CD14-positive monocyte (primary cell): ENCODE results near the gene ASTN2. TPM values are rescaled to one million over a fixed set of nuclear protein-coding genes. Genes with fewer than 3 reads are reported as not detected.

Experiments
- DNase-seq, 3 donors: peaks; one replicate each; pipeline ENCODE4 v3.0.0-alpha.2; 2011 to 2022
- H2AFZ ChIP-seq: 2 replicates; pipeline ENCODE4 v1.6.0; 2012; ENCODE audit warnings: mild to moderate bottlenecking, low read depth, low read length, inconsistent platforms; ENCODE audit not compliant: insufficient read depth, poor library complexity, severe bottlenecking
- H3K27ac ChIP-seq, 2 donors: 1 replicate in 1 of 2; 2 replicates in 1 of 2; pipeline ENCODE4 v1.5.1; 2012 to 2013; ENCODE audit warnings: low read length in 2 of 2, control low read depth in 1 of 2, inconsistent platforms in 1 of 2, low read depth in 1 of 2, mild to moderate bottlenecking in 1 of 2
- H3K27me3 ChIP-seq, 2 donors: one replicate each; pipeline versions ENCODE4 v1.6.0 to v1.6.1; 2011 to 2013; ENCODE audit warnings: low read length in 2 of 2; ENCODE audit not compliant: control insufficient read depth in 2 of 2, insufficient read depth in 2 of 2
- H3K36me3 ChIP-seq, 2 donors: replicated peaks in 1 of 2; 1 replicate in 1 of 2; 2 replicates in 1 of 2; pipeline versions ENCODE4 v1.5.1 to v1.6.1; 2012 to 2013; ENCODE audit warnings: low read length in 2 of 2, control low read depth in 1 of 2, inconsistent platforms in 1 of 2, mild to moderate bottlenecking in 1 of 2; ENCODE audit not compliant: insufficient read depth in 2 of 2, control insufficient read depth in 1 of 2
- H3K4me1 ChIP-seq, 2 donors: 1 replicate in 1 of 2; 2 replicates in 1 of 2; pipeline versions ENCODE4 v1.5.1 to v1.6.1; 2012 to 2013; ENCODE audit warnings: low read length in 2 of 2, control low read depth in 1 of 2, inconsistent platforms in 1 of 2, mild to moderate bottlenecking in 1 of 2, moderate library complexity in 1 of 2; ENCODE audit not compliant: insufficient read depth in 2 of 2, control insufficient read depth in 1 of 2
- H3K4me2 ChIP-seq: replicated peaks from 2 replicates; pipeline ENCODE3; 2012; ENCODE audit warnings: low read length, moderate library complexity, mild to moderate bottlenecking; ENCODE audit not compliant: poor library complexity, severe bottlenecking; ENCODE audit errors: extremely low read depth
- H3K4me3 ChIP-seq, 3 experiments: fragments of 200-600 bp in 1 of 3; sonication (generic) in 1 of 3; replicated peaks in 1 of 3; 1 replicate in 2 of 3; 2 replicates in 1 of 3; pipeline ENCODE4 v1.5.1; 2011 to 2013; ENCODE audit warnings: low read length in 3 of 3, mild to moderate bottlenecking in 3 of 3, control low read depth in 2 of 3, low read depth in 2 of 3, inconsistent platforms in 1 of 3, moderate library complexity in 1 of 3
- H3K79me2 ChIP-seq: 2 replicates; pipeline ENCODE4 v1.6.0; 2012; ENCODE audit warnings: mild to moderate bottlenecking, control low read depth, inconsistent platforms, low read length, moderate library complexity; ENCODE audit not compliant: insufficient read depth
- H3K9ac ChIP-seq: 2 replicates; pipeline ENCODE4 v1.6.0; 2017; ENCODE audit warnings: low read length, mild to moderate bottlenecking; ENCODE audit not compliant: insufficient read depth, poor library complexity, severe bottlenecking
- H3K9me3 ChIP-seq, 2 donors: replicated peaks in 1 of 2; 1 replicate in 1 of 2; 2 replicates in 1 of 2; pipeline versions ENCODE4 v1.5.1 to v1.6.1; 2012 to 2013; ENCODE audit warnings: low read length in 2 of 2, control low read depth in 1 of 2; ENCODE audit not compliant: control insufficient read depth in 1 of 2, insufficient read depth in 1 of 2
- H4K20me1 ChIP-seq: 2 replicates; pipeline ENCODE4 v1.6.0; 2012; ENCODE audit warnings: mild to moderate bottlenecking, low read length, control low read depth, moderate library complexity; ENCODE audit not compliant: insufficient read depth
- H3K27ac Mint-ChIP-seq, 7 donors: one replicate each; pipeline ENCODE4 v1.8.0; 2020; ENCODE audit warnings: mild to moderate bottlenecking in 7 of 7, mixed read lengths in 7 of 7, moderate library complexity in 6 of 7, inconsistent platforms in 2 of 7
- H3K27me3 Mint-ChIP-seq, 3 donors: one replicate each; pipeline ENCODE4 v1.8.0; 2021 to 2022; ENCODE audit warnings: low read depth in 3 of 3, mild to moderate bottlenecking in 3 of 3, mixed read lengths in 3 of 3, moderate library complexity in 3 of 3, inconsistent platforms in 1 of 3
- H3K36me3 Mint-ChIP-seq, 2 donors: one replicate each; pipeline ENCODE4 v1.8.0; 2020; ENCODE audit warnings: mixed read lengths in 2 of 2, inconsistent platforms in 1 of 2, mild to moderate bottlenecking in 1 of 2
- H3K4me1 Mint-ChIP-seq: one replicate; pipeline ENCODE4 v1.8.0; 2020; ENCODE audit warnings: mild to moderate bottlenecking, mixed read lengths
- H3K4me3 Mint-ChIP-seq, 2 donors: one replicate each; pipeline ENCODE4 v1.8.0; 2020; ENCODE audit warnings: mild to moderate bottlenecking in 2 of 2, mixed read lengths in 2 of 2, moderate library complexity in 1 of 2
- H3K9me3 Mint-ChIP-seq, 7 donors: one replicate each; pipeline ENCODE4 v1.8.0; 2020 to 2022; ENCODE audit warnings: mixed read lengths in 7 of 7, mild to moderate bottlenecking in 6 of 7, moderate library complexity in 6 of 7, inconsistent platforms in 2 of 7
- WGBS: methylation state at CpG from one replicate; pipeline ENCODE4 v1.1.5; 2013; ENCODE audit warnings: missing lambda C conversion rate; ENCODE audit not compliant: insufficient coverage; 5-methylcytosine and 5-hydroxymethylcytosine counted together
- intact Hi-C, 2 donors: fragments of 100-400 bp; cut with micrococcal nuclease; formaldehyde crosslinking; loops; one replicate each; pipeline versions ENCODE4 v1.15.0 to v1.15.1; 2023
- polyA plus RNA-seq, 3 donors: library from polyadenylated mRNA; depleted of rRNA in 1 of 3; unstranded in 2 of 3; stranded (reverse) in 1 of 3; fragments of 300-500 nt in 2 of 3; fragments of >200 nt in 1 of 3; fragmentation: Illumina TruSeq in 2 of 3; gene quantifications; 1 replicate in 2 of 3; 2 replicates in 1 of 3; pipeline ENCODE4 v1.2.3, GENCODE V29; 2012 to 2021
- TF ChIP-seq, protein P1 (sequence below): fragments of 200-600 bp; IDR thresholded peaks from one replicate; pipeline ENCODE4 v1.8.0; 2022; ENCODE audit warnings: antibody characterized with exemption, mild to moderate bottlenecking

ASTN2 gene
- polyA plus RNA-seq, 3 donors = not detected

DNA sequence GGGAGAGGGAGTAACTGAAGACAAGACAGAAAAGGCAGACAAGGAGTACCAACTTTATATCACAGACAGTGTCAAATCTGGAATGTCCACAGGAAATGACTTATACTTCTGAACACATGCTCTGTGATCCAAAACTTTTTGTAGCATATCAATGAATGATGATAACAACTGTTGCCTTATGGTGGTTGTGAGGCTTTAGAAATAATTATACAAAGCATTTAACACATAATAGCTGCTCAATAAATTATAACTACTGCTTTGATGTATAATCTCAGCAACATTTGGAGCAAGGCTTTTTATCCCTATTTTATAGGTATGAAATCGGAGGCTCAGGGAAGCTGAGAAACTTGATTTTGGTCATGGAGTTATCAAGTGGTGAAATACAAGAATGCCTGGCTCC lies 3.3 kb upstream of the ASTN2 start:
- Mint-ChIP-seq H3K4me1 (no peaks in the 10 kb centered on the region), H3K27me3 (peaks cover 13 to 15% (median 13%) of the 10 kb centered on the region in 3 donors), H3K27ac (no peak overlapping the region), H3K36me3 (no peaks in the 10 kb centered on the region), H3K4me3 (no peak overlapping the region), H3K9me3 (peaks cover 0 to 8% (median 2%) of the 10 kb centered on the region in 7 donors)
- no peak overlapping the region for H3K4me3 ChIP-seq
- no peak overlapping the region for H3K9ac ChIP-seq
- H3K4me1 ChIP-seq = no peaks in the 10 kb centered on the region
- no peak overlapping the region for H3K27ac ChIP-seq
- H4K20me1 ChIP-seq = no peaks in the 10 kb centered on the region
- peaks cover 0 to 7% of the 10 kb centered on the region in 2 donors for H3K9me3 ChIP-seq
- H3K4me2 ChIP-seq = no peak overlapping the region
- H3K36me3 ChIP-seq = no peaks in the 10 kb centered on the region
- no CpG with 5 or more reads among the region's 1 CpG for WGBS
- H3K79me2 ChIP-seq = no peaks in the 10 kb centered on the region
- TF ChIP-seq, protein P1, sequence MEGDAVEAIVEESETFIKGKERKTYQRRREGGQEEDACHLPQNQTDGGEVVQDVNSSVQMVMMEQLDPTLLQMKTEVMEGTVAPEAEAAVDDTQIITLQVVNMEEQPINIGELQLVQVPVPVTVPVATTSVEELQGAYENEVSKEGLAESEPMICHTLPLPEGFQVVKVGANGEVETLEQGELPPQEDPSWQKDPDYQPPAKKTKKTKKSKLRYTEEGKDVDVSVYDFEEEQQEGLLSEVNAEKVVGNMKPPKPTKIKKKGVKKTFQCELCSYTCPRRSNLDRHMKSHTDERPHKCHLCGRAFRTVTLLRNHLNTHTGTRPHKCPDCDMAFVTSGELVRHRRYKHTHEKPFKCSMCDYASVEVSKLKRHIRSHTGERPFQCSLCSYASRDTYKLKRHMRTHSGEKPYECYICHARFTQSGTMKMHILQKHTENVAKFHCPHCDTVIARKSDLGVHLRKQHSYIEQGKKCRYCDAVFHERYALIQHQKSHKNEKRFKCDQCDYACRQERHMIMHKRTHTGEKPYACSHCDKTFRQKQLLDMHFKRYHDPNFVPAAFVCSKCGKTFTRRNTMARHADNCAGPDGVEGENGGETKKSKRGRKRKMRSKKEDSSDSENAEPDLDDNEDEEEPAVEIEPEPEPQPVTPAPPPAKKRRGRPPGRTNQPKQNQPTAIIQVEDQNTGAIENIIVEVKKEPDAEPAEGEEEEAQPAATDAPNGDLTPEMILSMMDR = no peak
- H3K27me3 ChIP-seq = peaks cover 38 to 41% of the 10 kb centered on the region in 2 donors
- intact Hi-C loops = no loop called here
- H2AFZ ChIP-seq = no peak overlapping the region
- DNase-seq = no peak

DNA sequence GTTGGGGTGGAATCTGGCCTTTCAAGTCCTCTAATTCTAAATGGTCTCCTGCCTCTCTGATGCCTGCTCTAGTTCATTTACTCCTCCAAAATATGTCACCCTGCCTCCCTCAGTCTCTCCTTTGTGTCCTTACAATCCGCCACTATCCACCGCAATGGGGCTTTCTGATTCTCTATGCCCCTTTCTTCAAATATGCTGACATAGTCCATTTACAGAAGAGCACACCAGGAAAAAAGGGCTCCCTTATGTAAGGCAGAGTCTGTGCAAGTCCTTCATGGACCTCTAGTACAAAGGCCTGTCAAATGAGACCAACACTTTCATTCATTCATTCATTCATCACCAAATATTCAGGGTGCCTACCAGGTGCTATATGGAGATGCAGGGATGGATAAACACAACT lies 2.0 kb upstream of the ASTN2 start:
- H3K27me3 Mint-ChIP-seq = peaks cover 25 to 27% (median 26%) of the 10 kb centered on the region in 3 donors
- Histone ChIP-seq H3K4me2 (no peak overlapping the region), H3K27ac (no peak overlapping the region), H3K4me1 (no peaks in the 10 kb centered on the region), H3K79me2 (no peaks in the 10 kb centered on the region), H3K36me3 (no peaks in the 10 kb centered on the region), H3K27me3 (peaks cover 40 to 54% of the 10 kb centered on the region in 2 donors), H3K9me3 (peaks cover 3 to 13% of the 10 kb centered on the region in 2 donors), H4K20me1 (no peaks in the 10 kb centered on the region), H2AFZ (no peak overlapping the region), H3K9ac (no peak overlapping the region), H3K4me3 (no peak overlapping the region)
- H3K27ac Mint-ChIP-seq = no peak overlapping the region
- TF ChIP-seq, protein P1 = no peak
- intact Hi-C loops = no loop called here
- H3K4me3 Mint-ChIP-seq = no peak overlapping the region
- no peak for DNase-seq
- WGBS = 100% methylated on average over 2 of the region's 2 CpGs
- H3K36me3 Mint-ChIP-seq = no peaks in the 10 kb centered on the region
- H3K9me3 Mint-ChIP-seq = peaks cover 0 to 14% (median 2%) of the 10 kb centered on the region in 7 donors
- H3K4me1 Mint-ChIP-seq = no peaks in the 10 kb centered on the region
